Brain microvascular endothelial cell (primary cell): ENCODE measurements around the gene TUBA1B.

Experiments
- DNase-seq: peaks from one replicate; pipeline ENCODE4 v3.0.0-alpha.2; 2020
- H3K27ac ChIP-seq: fragments of 250-450 bp; sonication (Bioruptor Pico); 2 replicates; pipeline ENCODE4 v1.5.1; 2020; ENCODE audit warnings: mild to moderate bottlenecking, moderate library complexity
- H3K27me3 ChIP-seq: fragments of 250-450 bp; sonication (Bioruptor Pico); replicated peaks from 2 replicates; pipeline ENCODE4 v1.5.1; 2020; ENCODE audit warnings: mild to moderate bottlenecking
- H3K36me3 ChIP-seq: fragments of 250-450 bp; sonication (Bioruptor Pico); replicated peaks from 2 replicates; pipeline ENCODE4 v1.5.1; 2020; ENCODE audit warnings: mild to moderate bottlenecking
- H3K4me3 ChIP-seq: 2 replicates; pipeline ENCODE4 v1.5.1; 2011; ENCODE audit warnings: low read depth, mild to moderate bottlenecking, control low read depth, low read length, moderate library complexity
- CTCF ChIP-seq: IDR thresholded peaks from 2 replicates; pipeline ENCODE4 v1.5.1; 2011; ENCODE audit warnings: low read depth, mild to moderate bottlenecking, moderate library complexity, low read length, control low read depth, inconsistent platforms; ENCODE audit errors: missing control alignments
- in situ Hi-C: cut with HindIII; loops from 2 replicates; pipeline ENCODE4 v1.10.0; 2017; ENCODE audit warnings: low sequenced_read_pairs, low pct_ligation_motif_present

Gene TUBA1B

DNA sequence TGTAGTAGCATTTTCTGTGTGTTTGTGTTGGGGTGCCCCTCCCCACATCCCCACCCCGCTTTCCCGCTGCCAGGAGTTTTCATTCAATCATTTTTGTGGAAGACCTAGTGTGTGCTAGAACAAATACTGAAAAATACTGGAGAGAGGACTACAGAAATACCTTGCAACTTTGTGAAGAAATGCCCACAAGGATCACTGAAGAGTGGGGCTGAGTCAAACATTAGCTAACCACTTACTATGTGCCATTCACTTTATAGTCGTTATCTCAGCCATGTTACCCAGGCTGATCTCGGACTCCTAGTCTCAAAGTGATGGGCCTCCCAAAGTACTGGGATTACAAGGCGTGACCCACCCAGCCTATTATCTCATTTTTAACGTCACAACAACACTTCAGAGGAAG is 20.0 kb downstream of the TUBA1B start:
- H3K27me3 ChIP-seq: no peaks in the 10 kb centered on the region
- H3K4me3 ChIP-seq: peak overlapping the region; percentile 86
- H3K36me3 ChIP-seq: no peaks in the 10 kb centered on the region
- in situ Hi-C loops: no loop called here
- TF ChIP-seq CTCF: no peak
- H3K27ac ChIP-seq: no peak overlapping the region
- no peak for DNase-seq

- in situ Hi-C loops: no loop called here
- peak; percentile 98 for DNase-seq
- Histone ChIP-seq H3K36me3 (no peaks in the 10 kb centered on the region), H3K4me3 (peak within 1 kb of the TSS; percentile 86), H3K27me3 (no peaks in the 10 kb centered on the region), H3K27ac (peak within 1 kb of the TSS; percentile 72)
- TF ChIP-seq CTCF: peak; percentile 62
These were observed 20.6 kb downstream of the TUBA1B start, which contains the start of gene LMBR1L for GRCh38 chr12:49110464-49111155. Gene LMBR1L, minus strand, starts transcription at chr12:49110847. Its CDS starts 292 bp downstream, at chr12:49110555.

GRCh38 chr12:49109641-49110463 is 21.3 kb downstream of the TUBA1B start:
- Histone ChIP-seq H3K36me3 (no peaks in the 10 kb centered on the region), H3K27ac (peak overlapping the region; percentile 72), H3K27me3 (no peaks in the 10 kb centered on the region), H3K4me3 (peak overlapping the region; percentile 86)
- TF ChIP-seq CTCF: no peak
- no peak for DNase-seq
- in situ Hi-C loops: no loop called here

DNA sequence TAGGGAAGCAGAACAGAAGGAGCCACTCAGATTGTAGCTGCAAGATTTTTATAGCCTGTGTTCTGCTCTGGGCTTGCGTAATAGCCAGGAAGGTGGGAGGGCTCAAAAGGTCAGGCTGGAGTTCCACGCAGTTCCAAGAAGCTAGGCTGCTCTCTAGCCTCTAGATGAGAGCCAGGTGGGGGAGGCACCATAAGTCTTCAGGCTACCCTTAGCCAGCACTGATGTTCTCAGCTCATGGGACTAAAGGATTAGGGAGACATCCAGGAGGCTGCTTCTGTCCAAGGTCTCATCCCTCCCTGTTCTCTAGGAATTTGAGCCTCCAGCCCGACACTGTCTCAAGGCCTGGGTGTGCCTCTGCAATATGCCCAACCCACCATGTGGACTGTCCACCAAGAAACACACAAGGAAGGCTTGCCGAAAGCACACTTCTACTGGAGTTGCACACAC is 22.2 kb downstream of the TUBA1B start:
- H3K36me3 ChIP-seq: peaks cover 8% of the 10 kb centered on the region
- in situ Hi-C loops: no loop called here
- no peaks in the 10 kb centered on the region for H3K27me3 ChIP-seq
- DNase-seq: no peak
- H3K27ac ChIP-seq: no peak overlapping the region
- H3K4me3 ChIP-seq: peak overlapping the region; percentile 86
- no peak for TF ChIP-seq CTCF

DNA sequence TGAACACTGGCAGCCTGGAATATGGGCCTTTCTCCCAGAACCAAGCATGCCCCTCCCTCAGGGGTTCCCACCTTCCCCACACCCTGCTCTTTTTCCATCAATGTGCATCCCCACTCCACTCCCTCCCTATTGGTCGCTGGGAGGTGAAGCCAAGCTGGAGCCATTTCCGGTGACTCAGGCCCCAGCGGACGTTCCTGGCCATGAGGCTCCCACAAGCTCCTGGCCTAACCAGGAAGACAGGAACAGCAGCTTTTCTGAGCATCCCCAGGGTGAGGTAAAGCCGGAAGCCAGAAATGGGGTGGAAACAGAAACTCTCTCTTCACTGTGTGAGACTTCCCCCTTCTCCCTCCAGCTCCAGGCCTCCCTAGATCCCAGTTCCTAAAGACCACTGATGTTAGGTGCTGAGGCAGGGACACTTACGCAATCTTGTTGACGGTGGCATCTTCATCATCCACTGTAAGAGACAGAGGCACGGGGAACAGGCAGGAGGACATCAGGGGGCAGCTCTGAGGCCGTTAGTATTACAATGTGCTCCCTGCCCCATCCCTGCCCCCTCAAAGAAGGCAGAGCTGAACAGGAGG is 25.6 kb downstream of the TUBA1B start:
- H3K27ac ChIP-seq: peak overlapping the region; percentile 30
- no peak for TF ChIP-seq CTCF
- H3K4me3 ChIP-seq: no peak overlapping the region
- H3K36me3 ChIP-seq: peaks cover 40% of the 10 kb centered on the region
- in situ Hi-C loops: no loop called here
- no peaks in the 10 kb centered on the region for H3K27me3 ChIP-seq
- peak; percentile 48 for DNase-seq
